Parathyroid adenoma (tissue), 2 donors: Measurements from ENCODE around the gene ALDH4A1.
A peak's percentile ranks its signal among the peaks of the same experiment; 100 is the strongest.

Source experiments
- H2AFZ ChIP-seq: fragments of 300-600 bp; sonication (generic); one replicate; pipeline ENCODE4 v1.7.0; 2017; ENCODE audit warnings: antibody characterized with exemption, mild to moderate bottlenecking
- H3K27ac ChIP-seq: fragments of 300-600 bp; sonication (generic); one replicate; pipeline ENCODE4 v1.7.0; 2017
- H3K27me3 ChIP-seq: fragments of 300-600 bp; sonication (generic); one replicate; pipeline ENCODE4 v1.7.0; 2017; ENCODE audit warnings: low read length; ENCODE audit not compliant: control insufficient read depth, insufficient read depth
- H3K36me3 ChIP-seq: fragments of 300-600 bp; sonication (generic); one replicate; pipeline ENCODE4 v1.7.0; 2017; ENCODE audit warnings: low read length; ENCODE audit not compliant: control insufficient read depth, insufficient read depth
- H3K4me1 ChIP-seq: fragments of 300-600 bp; sonication (generic); one replicate; pipeline ENCODE4 v1.7.0; 2017; ENCODE audit warnings: control low read depth
- H3K4me2 ChIP-seq: fragments of 300-600 bp; sonication (generic); one replicate; pipeline ENCODE4 v1.7.0; 2017; ENCODE audit warnings: low read length
- H3K4me3 ChIP-seq: fragments of 300-600 bp; sonication (generic); one replicate; pipeline ENCODE4 v1.7.0; 2017; ENCODE audit warnings: low read depth, low read length
- H3K79me2 ChIP-seq: fragments of 300-600 bp; sonication (generic); one replicate; pipeline ENCODE4 v1.7.0; 2017; ENCODE audit warnings: control low read depth
- H3K9ac ChIP-seq: fragments of 300-600 bp; sonication (generic); one replicate; pipeline ENCODE4 v1.7.0; 2017; ENCODE audit warnings: mild to moderate bottlenecking
- H3K9me3 ChIP-seq: fragments of 300-600 bp; sonication (generic); one replicate; pipeline ENCODE4 v1.7.0; 2017; ENCODE audit warnings: low read length; ENCODE audit not compliant: control insufficient read depth
- TF ChIP-seq, protein P1 (sequence below): fragments of 300-600 bp; sonication (generic); IDR thresholded peaks from one replicate; pipeline ENCODE4 v1.7.0; 2017; ENCODE audit warnings: antibody characterized with exemption, mild to moderate bottlenecking
- donor health status: primary hyperparathyroidism.

Gene ALDH4A1

DNA sequence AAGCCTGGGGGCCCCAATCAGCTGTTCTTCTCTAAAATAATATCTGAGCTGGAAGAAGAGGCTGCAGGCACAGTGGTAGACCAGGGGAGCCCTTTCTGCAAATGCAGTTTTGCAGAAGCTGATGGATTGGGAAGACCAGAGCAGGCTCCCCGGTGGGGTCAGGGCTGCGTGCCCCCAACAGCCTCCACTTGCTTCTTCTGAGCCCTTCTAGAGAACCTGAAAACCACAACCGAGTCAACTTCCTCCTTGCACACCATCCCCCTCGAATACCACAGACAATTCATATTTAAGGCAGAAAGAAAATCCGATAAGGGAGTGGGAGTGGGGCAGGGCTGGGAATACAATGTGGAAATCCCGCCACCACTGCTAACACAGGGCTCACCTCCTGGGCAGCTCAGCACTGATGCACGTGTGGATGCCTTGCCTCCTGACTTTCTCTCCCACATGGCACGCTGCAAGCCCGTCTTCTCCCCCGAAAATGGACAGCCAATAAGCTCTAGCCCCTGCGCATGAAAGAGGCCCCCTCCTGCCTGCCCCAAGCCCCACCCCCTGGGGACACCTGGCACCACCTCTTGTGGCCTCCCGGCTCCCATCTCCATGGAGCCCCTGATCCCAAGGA is 25.4 kb upstream of the ALDH4A1 start:
- Histone ChIP-seq H3K4me3 (no peak overlapping the region), H3K4me2 (no peak overlapping the region), H3K79me2 (peaks cover 19% of the 10 kb centered on the region), H3K4me1 (peaks cover 21% of the 10 kb centered on the region), H3K27ac (no peak overlapping the region), H3K36me3 (no peaks in the 10 kb centered on the region), H3K9ac (no peak overlapping the region), H2AFZ (no peak overlapping the region), H3K27me3 (no peaks in the 10 kb centered on the region), H3K9me3 (no peaks in the 10 kb centered on the region)
- TF ChIP-seq, protein P1, sequence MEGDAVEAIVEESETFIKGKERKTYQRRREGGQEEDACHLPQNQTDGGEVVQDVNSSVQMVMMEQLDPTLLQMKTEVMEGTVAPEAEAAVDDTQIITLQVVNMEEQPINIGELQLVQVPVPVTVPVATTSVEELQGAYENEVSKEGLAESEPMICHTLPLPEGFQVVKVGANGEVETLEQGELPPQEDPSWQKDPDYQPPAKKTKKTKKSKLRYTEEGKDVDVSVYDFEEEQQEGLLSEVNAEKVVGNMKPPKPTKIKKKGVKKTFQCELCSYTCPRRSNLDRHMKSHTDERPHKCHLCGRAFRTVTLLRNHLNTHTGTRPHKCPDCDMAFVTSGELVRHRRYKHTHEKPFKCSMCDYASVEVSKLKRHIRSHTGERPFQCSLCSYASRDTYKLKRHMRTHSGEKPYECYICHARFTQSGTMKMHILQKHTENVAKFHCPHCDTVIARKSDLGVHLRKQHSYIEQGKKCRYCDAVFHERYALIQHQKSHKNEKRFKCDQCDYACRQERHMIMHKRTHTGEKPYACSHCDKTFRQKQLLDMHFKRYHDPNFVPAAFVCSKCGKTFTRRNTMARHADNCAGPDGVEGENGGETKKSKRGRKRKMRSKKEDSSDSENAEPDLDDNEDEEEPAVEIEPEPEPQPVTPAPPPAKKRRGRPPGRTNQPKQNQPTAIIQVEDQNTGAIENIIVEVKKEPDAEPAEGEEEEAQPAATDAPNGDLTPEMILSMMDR: no peak

- TF ChIP-seq, protein P1: no peak
- Histone ChIP-seq H2AFZ (no peak overlapping the region), H3K4me3 (no peak overlapping the region), H3K79me2 (peaks cover 20% of the 10 kb centered on the region), H3K4me1 (peaks cover 24% of the 10 kb centered on the region), H3K9me3 (no peaks in the 10 kb centered on the region), H3K9ac (no peak overlapping the region), H3K27me3 (no peaks in the 10 kb centered on the region), H3K36me3 (no peaks in the 10 kb centered on the region), H3K4me2 (peak overlapping the region; percentile 14), H3K27ac (peak overlapping the region; percentile 69)
These were observed 24.8 kb upstream of the ALDH4A1 start for GRCh38 chr1:18927082-18927653.

- no peaks in the 10 kb centered on the region for H3K27me3 ChIP-seq
- peak overlapping the region; percentile 14 for H3K4me2 ChIP-seq
- no peak overlapping the region for H3K9ac ChIP-seq
- no peaks in the 10 kb centered on the region for H3K36me3 ChIP-seq
- no peak overlapping the region for H3K4me3 ChIP-seq
- TF ChIP-seq, protein P1: no peak
- H3K27ac ChIP-seq: peak overlapping the region; percentile 69
- peaks cover 18% of the 10 kb centered on the region for H3K79me2 ChIP-seq
- peaks cover 23% of the 10 kb centered on the region for H3K4me1 ChIP-seq
- no peak overlapping the region for H2AFZ ChIP-seq
- no peaks in the 10 kb centered on the region for H3K9me3 ChIP-seq
These were observed 24.1 kb upstream of the ALDH4A1 start for GRCh38 chr1:18926315-18927081.

GRCh38 chr1:18925279-18925678 is 22.9 kb upstream of the ALDH4A1 start:
- TF ChIP-seq, protein P1: no peak
- Histone ChIP-seq H3K9me3 (no peaks in the 10 kb centered on the region), H3K79me2 (peaks cover 18% of the 10 kb centered on the region), H3K27ac (no peak overlapping the region), H3K9ac (no peak overlapping the region), H3K4me3 (no peak overlapping the region), H3K4me1 (peaks cover 18% of the 10 kb centered on the region), H3K27me3 (no peaks in the 10 kb centered on the region), H3K36me3 (no peaks in the 10 kb centered on the region), H3K4me2 (no peak overlapping the region), H2AFZ (no peak overlapping the region)
